Activated naive CD8-positive, alpha-beta T cell treated with anti-CD3 and anti-CD28 coated beads, Interleukin-2, amount 50 U/mL, for 16 hours (primary cell): ENCODE results near the gene INCENP.

Experiments used
- DNase-seq: peaks from one replicate; pipeline ENCODE4 v3.0.0-alpha.2; 2020; ENCODE audit warnings: low read depth, low spot score

Gene INCENP

DNA sequence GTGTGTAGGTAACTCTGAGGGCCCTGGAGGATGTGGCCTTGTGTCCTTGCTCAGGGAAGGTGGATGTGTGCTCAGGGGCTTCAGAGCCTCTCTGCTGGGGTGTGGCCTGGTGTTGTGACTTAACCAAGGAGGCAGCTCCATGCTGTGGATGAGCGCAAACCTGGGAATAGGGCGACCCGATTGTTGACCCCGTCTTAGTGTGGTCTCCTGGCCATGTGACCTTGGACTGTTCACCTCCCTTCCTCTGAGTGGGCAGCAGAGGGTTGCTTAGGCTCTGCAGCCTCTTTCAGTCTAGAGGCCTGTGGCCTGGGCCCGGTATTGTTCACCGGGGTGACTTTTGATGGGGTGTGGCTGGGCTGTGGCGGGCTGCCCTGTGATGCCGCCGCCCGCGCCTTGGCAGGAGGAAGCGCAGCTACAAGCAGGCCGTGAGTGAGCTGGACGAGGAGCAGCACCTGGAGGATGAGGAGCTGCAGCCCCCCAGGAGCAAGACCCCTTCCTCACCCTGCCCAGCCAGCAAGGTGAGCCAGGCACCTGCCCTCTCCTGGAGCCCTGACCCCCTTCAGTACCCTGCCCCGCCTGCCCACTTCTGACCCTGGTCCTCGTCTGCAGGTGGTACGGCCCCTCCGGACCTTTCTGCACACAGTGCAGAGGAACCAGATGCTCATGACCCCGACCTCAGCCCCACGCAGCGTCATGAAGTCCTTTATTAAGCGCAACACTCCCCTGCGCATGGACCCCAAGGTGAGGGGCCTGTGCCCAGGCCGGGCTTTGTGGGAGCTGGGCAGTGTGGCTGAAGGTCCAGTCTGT, 16.7 kb downstream of the INCENP start:
- no peak for DNase-seq

GRCh38 chr11:62141111-62142042, 17.6 kb downstream of the INCENP start:
- no peak for DNase-seq

- DNase-seq = no peak
These were observed 18.2 kb downstream of the INCENP start for GRCh38 chr11:62142043-62142375.

DNA sequence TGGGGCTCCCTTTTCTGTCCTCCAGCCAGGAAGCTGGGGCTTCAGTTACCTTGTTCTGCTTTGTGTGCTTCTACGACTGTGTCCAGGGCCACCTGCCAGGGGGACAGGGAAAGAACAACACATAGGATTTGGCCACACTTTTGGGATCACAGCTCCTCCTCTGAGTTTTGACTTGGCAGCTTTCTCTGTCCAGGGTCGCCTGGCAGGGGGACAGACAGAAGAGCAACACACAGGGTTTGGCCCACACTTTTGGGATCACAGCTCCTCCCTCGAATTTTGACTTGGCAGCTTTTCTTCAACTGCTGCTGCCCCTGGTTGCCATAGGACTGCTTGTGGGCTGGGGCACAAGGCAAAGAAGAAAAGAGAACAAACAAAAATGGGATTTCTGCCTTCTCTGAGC, 19.1 kb downstream of the INCENP start:
- no peak for DNase-seq

GRCh38 chr11:62143727-62144126, 19.9 kb downstream of the INCENP start:
- DNase-seq = no peak

DNA sequence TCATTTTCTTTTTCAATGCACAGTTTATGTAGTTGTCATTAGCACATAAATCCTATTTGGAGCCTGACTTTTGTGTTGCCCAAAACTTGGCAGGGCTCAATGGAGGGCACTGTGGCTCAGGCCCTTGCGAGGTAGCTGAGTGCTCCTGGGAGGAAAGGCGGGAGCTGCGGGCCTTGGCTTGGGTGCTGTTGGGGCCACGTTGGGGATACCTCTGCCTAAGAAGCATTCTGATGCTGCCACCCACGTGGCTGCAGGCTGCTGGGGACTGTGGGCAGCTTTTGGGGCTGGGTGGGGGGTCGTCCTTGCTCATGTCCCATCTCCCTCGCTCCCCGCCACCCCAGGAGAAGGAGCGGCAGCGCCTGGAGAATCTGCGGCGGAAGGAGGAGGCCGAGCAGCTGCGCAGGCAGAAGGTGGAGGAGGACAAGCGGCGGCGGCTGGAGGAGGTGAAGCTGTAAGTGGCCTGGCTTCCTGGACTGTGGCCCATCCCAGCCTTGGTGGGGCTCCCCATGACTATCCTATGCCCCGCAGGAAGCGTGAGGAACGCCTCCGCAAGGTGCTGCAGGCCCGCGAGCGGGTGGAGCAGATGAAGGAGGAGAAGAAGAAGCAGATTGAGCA, 20.9 kb downstream of the INCENP start:
- DNase-seq = no peak

DNA sequence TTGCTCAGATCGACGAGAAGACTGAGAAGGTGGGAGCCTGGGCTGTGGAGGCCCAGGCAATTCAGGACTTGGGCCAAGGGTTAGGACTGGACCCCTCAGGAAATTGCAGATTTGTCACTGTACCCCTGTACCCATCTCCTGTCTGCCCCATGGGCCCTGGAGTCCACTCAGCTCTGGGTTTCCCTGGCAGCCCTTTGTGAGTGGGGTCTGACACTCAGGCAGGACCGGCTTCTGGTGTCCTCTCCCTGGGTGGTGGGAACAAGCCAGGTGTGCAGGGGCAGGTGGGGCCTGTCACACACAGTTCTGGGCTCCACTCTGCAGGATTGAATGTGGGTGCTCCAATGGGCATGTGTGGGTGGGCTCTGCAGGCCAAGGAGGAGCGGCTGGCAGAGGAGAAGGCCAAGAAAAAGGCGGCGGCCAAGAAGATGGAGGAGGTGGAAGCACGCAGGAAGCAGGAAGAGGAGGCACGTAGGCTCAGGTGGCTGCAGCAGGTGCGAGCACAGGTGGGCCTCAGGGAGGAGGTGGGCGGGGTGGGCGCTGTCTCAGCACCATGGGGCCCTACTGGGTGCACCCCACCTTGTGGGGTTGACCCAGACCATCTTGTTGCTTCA, 21.6 kb downstream of the INCENP start:
- DNase-seq = no peak

- DNase-seq = no peak
These were observed 22.8 kb downstream of the INCENP start for GRCh38 chr11:62146476-62147200.

- DNase-seq = no peak
These were observed 23.7 kb downstream of the INCENP start for GRCh38 chr11:62147545-62147944.

DNA sequence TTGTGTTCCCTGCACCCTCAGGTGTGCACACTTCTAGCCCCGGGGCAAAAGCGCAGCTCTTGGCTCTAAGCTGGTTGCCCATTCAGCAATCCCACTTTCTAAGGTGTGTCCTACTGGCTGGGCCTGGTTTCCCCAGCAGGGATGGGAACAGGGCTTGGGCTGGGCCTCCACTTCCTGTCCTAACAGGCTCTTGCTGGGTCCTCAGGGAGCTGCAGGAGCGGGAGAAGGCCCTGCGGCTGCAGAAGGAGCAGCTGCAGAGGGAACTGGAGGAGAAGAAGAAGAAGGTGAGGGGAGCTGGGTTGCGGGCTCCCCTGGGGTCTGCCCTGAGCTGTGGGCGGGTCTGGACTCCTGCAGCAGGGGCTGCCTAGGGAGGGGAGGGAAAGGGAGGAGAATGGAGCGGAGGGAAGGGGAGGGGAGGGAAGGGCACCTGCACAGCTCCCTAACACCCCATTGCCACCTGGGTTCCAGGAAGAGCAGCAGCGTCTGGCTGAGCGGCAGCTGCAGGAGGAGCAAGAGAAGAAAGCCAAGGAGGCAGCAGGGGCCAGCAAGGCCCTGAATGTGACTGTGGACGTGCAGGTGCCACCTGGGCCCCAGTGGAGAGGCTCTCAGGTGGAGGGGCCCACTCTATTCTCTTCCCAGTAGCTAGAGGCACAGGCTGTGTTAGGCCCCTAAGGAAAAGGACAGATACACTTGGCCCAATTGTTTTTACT, 24.6 kb downstream of the INCENP start:
- no peak for DNase-seq

DNA sequence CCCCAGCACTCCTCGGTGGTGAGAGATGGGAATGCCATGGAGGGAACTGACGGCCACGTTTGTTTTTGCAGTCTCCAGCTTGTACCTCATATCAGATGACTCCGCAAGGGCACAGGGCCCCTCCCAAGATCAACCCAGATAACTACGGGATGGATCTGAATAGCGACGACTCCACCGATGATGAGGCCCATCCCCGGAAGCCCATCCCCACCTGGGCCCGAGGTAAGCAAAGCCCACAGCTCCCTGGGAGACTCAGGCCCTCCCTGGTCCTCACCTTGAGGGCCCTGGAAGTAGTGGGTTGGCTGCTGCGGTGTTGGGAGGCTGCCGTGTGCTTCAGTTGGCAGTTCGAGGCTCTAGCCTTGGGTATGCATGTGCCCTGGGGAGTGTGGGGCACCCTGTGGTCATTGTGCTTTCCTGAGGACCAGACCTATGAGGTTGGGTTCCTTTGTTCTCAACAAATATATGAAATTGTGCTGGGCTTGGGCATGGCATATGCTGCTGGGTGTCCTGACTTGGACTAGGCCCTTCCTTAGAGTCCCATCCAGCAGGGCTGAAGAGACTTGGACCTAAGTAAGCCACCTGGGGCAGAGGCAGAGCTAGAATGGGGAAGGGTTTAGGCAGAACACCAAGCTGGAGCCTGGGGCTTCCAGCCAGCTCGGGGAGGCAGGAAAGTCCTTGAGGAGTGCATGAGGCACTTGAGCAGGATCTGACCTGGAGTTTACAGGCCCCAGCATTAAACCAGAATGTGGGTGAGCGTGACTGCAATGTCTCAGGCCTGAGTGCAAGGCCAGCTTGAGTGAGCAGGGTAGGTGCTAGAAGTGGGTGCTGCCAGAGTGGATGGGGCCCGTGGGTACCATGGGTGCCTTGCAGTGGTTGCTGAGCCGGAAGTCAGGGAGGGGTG, 26.4 kb downstream of the INCENP start:
- DNase-seq = no peak

DNA sequence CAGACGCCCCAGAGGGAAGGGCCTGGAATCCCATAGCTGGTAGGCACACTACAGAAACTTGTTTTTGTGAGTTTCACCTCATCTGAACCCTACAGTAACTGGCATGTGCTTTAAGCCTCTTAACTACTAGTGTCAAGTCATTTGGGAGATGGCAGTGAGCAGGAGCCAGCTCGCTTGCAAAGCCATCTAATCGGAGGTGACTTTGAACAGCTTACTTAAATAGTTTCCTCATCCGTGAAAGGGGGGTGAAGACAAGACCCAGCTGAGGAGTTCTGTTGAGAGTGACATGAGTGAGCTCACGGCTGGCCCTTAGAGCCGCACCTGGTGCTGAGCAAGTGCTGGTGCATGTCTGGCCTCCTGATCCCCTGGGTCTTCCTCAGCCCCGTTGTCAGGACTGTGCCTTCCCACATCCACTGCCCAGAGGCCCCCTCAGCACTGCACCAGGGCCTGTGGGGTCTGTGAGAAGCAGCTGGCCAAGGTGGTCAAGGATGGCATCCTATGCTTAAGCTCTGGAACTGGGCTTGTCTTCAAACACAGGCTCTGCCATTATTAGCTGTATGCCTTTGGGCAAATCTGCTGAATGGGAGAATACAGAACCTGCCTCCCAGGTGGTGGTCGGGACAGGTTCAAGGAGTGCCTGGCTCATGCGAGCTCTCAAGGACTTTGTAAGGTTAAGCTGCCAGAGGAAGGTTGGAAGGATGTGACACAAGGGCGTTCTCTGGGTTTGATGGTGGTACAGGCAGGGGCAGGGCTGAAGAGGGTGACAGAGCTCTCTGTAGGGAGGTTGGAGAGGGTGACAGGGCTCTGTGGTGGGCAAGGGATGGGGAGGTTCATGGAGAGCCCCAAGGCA, 27.3 kb downstream of the INCENP start:
- no peak for DNase-seq

DNA sequence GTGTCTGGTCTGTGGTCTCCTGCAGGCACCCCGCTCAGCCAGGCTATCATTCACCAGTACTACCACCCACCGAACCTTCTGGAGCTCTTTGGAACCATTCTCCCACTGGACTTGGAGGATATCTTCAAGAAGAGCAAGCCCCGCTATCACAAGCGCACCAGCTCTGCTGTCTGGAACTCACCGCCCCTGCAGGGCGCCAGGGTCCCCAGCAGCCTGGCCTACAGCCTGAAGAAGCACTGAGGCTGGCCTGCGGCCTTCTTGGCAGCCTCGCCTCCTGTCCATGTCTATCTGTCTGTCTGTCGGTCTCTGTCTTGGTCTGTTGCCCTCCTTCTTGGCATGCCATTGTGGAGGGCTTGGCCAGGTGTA, 27.9 kb downstream of the INCENP start:
- DNase-seq = no peak

GRCh38 chr11:62152245-62153086, 28.7 kb downstream of the INCENP start:
- DNase-seq = no peak

GRCh38 chr11:62153087-62153395, 29.2 kb downstream of the INCENP start:
- DNase-seq = no peak

DNA sequence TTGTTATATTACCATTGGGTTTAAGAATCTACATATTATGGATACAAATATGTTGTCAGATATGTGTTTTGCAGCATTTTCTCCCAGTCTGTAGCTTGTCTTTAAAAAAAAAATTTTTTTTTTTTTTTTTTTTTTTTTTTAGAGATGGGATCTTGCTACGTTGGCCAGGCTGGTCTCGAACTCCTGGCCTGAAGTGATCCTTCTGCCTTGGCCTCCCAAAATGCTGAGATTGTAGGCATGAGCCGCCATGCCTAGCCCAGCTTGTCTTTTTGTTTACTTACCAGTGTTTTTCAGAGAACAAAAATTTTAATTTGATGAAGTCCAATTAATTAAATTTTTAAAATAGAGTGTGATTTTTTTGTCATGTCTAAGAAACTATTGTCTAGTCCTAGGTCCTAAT, 29.8 kb downstream of the INCENP start:
- DNase-seq = no peak

DNA sequence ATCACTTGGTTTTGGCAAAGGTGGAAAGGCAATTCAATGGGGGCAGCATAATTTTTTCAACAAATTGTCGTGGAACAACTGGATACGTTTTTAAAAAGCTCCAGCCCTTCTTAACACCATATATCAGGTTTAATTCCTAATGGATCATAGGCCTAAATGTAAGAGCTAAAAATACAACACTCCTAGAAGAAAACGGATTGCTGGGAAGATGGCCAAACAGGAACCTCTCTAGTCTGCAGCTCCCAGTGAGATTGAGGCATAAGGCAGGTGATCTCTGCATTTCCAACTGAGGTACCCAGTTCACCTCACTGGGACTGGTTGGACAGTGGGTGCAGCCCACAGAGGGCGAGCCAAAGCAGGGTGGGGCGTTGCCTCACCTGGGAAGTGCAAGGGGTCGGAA, 33.8 kb downstream of the INCENP start:
- no peak for DNase-seq

DNA sequence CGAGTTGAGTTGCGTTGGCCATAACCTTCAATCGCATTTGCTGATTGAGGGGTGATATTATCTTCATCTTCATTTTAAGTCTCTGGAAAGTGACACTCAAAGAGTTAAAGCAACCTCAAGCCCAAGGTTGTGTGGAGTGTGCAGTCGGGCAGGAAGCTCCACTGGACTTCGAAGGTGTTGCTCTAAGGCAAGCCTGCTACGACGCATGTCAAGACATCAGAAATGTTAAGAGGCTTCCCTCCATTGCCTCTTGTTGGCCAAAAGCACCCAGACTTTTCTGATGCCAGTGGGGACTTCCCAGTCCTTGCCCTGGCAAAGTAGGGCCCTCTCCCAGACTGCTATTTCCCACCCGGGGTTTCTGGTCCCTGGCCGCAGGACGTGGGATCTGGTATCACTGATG, 42.6 kb downstream of the INCENP start:
- DNase-seq = no peak
